Measurements from ENCODE around the gene RFX3.

DNA sequence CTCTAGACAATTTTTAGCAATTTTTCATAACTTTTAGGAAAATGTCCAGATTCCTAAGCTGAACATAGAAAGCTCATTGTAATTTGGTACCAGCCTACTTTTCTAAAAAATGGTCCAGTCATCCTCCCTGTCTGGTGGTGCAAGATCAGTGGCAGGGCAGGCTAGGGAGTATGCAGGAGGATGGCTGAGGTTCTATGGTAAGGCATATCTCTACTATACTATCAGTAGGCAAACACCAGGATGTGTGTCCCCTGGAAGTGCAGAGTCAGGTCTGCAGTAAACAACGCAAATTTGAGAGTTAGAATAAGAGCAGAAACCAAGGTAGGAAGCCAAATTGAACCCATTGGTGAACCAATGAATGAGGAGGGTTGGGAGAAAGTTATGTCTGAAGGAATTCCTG lies 22.8 kb upstream of the RFX3 start:
- TF ChIP-seq, protein P1, sequence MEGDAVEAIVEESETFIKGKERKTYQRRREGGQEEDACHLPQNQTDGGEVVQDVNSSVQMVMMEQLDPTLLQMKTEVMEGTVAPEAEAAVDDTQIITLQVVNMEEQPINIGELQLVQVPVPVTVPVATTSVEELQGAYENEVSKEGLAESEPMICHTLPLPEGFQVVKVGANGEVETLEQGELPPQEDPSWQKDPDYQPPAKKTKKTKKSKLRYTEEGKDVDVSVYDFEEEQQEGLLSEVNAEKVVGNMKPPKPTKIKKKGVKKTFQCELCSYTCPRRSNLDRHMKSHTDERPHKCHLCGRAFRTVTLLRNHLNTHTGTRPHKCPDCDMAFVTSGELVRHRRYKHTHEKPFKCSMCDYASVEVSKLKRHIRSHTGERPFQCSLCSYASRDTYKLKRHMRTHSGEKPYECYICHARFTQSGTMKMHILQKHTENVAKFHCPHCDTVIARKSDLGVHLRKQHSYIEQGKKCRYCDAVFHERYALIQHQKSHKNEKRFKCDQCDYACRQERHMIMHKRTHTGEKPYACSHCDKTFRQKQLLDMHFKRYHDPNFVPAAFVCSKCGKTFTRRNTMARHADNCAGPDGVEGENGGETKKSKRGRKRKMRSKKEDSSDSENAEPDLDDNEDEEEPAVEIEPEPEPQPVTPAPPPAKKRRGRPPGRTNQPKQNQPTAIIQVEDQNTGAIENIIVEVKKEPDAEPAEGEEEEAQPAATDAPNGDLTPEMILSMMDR (conservative IDR thresholded peaks at IDR 0.05 in 1 of 2, IDR thresholded peaks at IDR 0.05 in 1 of 2; ENCODE audit: low read depth in 1 of 2, low read length in 2 of 2): no peak
- no peak for TF ChIP-seq EZH2 (IDR thresholded peaks at IDR 0.05; ENCODE audit: low read length, missing control alignments)
